Measurements from ENCODE around the gene MIOS. TPM values are rescaled to one million over a fixed set of nuclear protein-coding genes. Genes with fewer than 3 reads are reported as not detected.

The MIOS gene
- total and polyA plus RNA-seq, 10 donors = 18.0 to 104 (median 45.3) TPM

- intact Hi-C loops (cut with DNase I; ENCODE audit: low total_unique reads) = loop anchor here (5.0 kb wide), 1 partner anchor 428 kb away; no protein-coding TSS in a partner anchor
- DNase-seq = no peak
- no peaks in the 10 kb centered on the region for H3K9me3 ChIP-seq
- no peaks in the 10 kb centered on the region for H3K36me3 ChIP-seq
- H3K27ac ChIP-seq = no peak within 1 kb of the TSS
- TF ChIP-seq CTCF (IDR thresholded peaks at IDR 0.05 in 8 of 11, conservative IDR thresholded peaks at IDR 0.05 in 3 of 11) (no peak), POLR2A (IDR thresholded peaks at IDR 0.05) (no peak), POLR2AphosphoS5 (IDR thresholded peaks at IDR 0.05) (no peak)
- no peak within 1 kb of the TSS for H3K4me3 ChIP-seq
- peaks cover 0 to 4% (median 0%) of the 10 kb centered on the region in 6 donors for H3K4me1 ChIP-seq
- 57 to 71% (median 59%) methylated on average over 1 of the region's 1 CpG for whole genome bisulfite sequencing, 5 donors
- peaks cover 0 to 43% (median 7%) of the 10 kb centered on the region in 7 donors for H3K27me3 ChIP-seq (replicated peaks in 1 of 7)
Observed at GRCh38 chr7:7535691-7536090, 31.0 kb upstream of the MIOS start, which contains the start of gene COL28A1. Gene COL28A1, minus strand, starts transcription at chr7:7535873. Its CDS starts 2,998 bp downstream, at chr7:7532875.

GRCh38 chr7:7536396-7537019 is 30.2 kb upstream of the MIOS start:
- no peak overlapping the region for H3K4me3 ChIP-seq
- TF ChIP-seq POLR2A (IDR thresholded peaks at IDR 0.05) (no peak), CTCF (IDR thresholded peaks at IDR 0.05 in 8 of 11, conservative IDR thresholded peaks at IDR 0.05 in 3 of 11) (no peak), POLR2AphosphoS5 (IDR thresholded peaks at IDR 0.05) (no peak)
- H3K27me3 ChIP-seq (replicated peaks in 1 of 7) = peaks cover 0 to 36% (median 7%) of the 10 kb centered on the region in 7 donors
- peaks cover 0 to 4% (median 0%) of the 10 kb centered on the region in 6 donors for H3K4me1 ChIP-seq
- WGBS, 5 donors = 86 to 96% (median 91%) methylated on average over 5 of the region's 5 CpGs
- intact Hi-C loops (cut with DNase I; ENCODE audit: low total_unique reads) = loop anchor here (5.0 kb wide), 1 partner anchor 429 kb away; no protein-coding TSS in a partner anchor
- H3K9me3 ChIP-seq = no peaks in the 10 kb centered on the region
- DNase-seq = no peak
- no peak overlapping the region for H3K27ac ChIP-seq
- H3K36me3 ChIP-seq = no peaks in the 10 kb centered on the region

DNA sequence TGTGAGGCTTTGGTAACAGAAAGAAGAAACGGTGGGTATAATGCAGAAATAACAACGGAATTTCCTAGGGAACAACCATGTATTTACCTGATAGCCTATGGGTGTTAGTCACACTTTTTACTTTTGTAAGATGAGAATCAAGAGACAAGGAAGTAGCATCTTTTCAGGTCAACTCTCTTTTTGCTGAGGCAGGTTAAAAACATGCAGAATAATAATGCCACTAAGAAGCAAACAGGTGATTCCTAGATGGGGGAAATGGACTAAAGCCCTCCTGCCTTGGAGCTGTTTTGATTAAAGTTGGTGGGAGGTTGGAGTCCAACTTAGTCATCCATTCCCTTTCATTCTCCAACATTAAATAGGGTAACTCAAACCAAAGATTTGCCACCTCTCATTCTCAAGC is 29.0 kb upstream of the MIOS start:
- Histone ChIP-seq H3K4me1 (peaks cover 0 to 1% (median 0%) of the 10 kb centered on the region in 6 donors), H3K4me3 (no peak overlapping the region), H3K27ac (no peak overlapping the region), H3K9me3 (no peaks in the 10 kb centered on the region), H3K27me3 (replicated peaks in 1 of 7) (peaks cover 0 to 34% (median 7%) of the 10 kb centered on the region in 7 donors), H3K36me3 (no peaks in the 10 kb centered on the region)
- no peak for TF ChIP-seq POLR2A (IDR thresholded peaks at IDR 0.05)
- TF ChIP-seq CTCF (IDR thresholded peaks at IDR 0.05 in 8 of 11, conservative IDR thresholded peaks at IDR 0.05 in 3 of 11) = no peak
- no peak for TF ChIP-seq POLR2AphosphoS5 (IDR thresholded peaks at IDR 0.05)
- 80 to 92% (median 84%) methylated on average over 2 of the region's 2 CpGs for WGBS, 5 donors
- intact Hi-C loops (cut with DNase I; ENCODE audit: low total_unique reads) = loop anchor here (5.0 kb wide), 1 partner anchor 430 kb away; no protein-coding TSS in a partner anchor
- no peak for DNase-seq

GRCh38 chr7:7539152-7539551 is 27.5 kb upstream of the MIOS start:
- TF ChIP-seq POLR2AphosphoS5 (IDR thresholded peaks at IDR 0.05) (no peak), CTCF (IDR thresholded peaks at IDR 0.05 in 8 of 11, conservative IDR thresholded peaks at IDR 0.05 in 3 of 11) (no peak), POLR2A (IDR thresholded peaks at IDR 0.05) (no peak)
- H3K27ac ChIP-seq = no peak overlapping the region
- no peak overlapping the region for H3K4me3 ChIP-seq
- no peaks in the 10 kb centered on the region for H3K9me3 ChIP-seq
- WGBS, 5 donors = 74 to 87% (median 80%) methylated on average over 4 of the region's 4 CpGs
- H3K36me3 ChIP-seq = no peaks in the 10 kb centered on the region
- H3K27me3 ChIP-seq (replicated peaks in 1 of 7) = peaks cover 0 to 25% (median 0%) of the 10 kb centered on the region in 7 donors
- DNase-seq = no peak
- H3K4me1 ChIP-seq = no peaks in the 10 kb centered on the region
- intact Hi-C loops (cut with DNase I; ENCODE audit: low total_unique reads) = loop anchor here (5.0 kb wide), 1 partner anchor 432 kb away; no protein-coding TSS in a partner anchor
